ENCODE measurements around the gene LYRM2. TPM values are rescaled to one million over a fixed set of nuclear protein-coding genes. Genes with fewer than 3 reads are reported as not detected.
"Not testable (repeated sequence)": the region's sequence is repeated elsewhere in the genome, so short reads cannot be mapped to it uniquely, and the experiment has no call there.

Gene LYRM2
- total and polyA plus RNA-seq, 9 of the 15 experiments (the other 6 are each of a cell fraction or from before 2014, with no cell fraction given) = 13.9 to 115 (median 42.9) TPM

DNA sequence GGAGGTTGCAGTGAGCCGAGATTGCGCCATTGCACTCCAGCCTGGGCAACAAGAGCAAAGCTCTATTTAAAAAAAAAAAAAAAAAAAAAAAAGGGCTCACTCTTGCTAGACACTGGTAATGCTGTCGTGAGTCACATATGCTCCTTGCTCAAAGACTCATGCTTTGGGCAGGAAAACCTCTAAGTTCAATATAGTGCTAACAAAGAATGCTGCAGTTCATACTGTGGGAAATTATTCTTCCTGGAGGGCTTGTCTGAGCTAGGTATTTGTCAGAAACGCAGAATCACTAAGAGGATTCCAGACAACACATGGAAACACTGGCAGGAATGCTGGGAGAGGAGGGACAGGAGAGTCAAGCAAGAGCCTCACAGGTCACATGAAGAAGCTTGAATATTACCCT is 2.3 kb upstream of the LYRM2 start (continued):
- TF ChIP-seq, protein P1, sequence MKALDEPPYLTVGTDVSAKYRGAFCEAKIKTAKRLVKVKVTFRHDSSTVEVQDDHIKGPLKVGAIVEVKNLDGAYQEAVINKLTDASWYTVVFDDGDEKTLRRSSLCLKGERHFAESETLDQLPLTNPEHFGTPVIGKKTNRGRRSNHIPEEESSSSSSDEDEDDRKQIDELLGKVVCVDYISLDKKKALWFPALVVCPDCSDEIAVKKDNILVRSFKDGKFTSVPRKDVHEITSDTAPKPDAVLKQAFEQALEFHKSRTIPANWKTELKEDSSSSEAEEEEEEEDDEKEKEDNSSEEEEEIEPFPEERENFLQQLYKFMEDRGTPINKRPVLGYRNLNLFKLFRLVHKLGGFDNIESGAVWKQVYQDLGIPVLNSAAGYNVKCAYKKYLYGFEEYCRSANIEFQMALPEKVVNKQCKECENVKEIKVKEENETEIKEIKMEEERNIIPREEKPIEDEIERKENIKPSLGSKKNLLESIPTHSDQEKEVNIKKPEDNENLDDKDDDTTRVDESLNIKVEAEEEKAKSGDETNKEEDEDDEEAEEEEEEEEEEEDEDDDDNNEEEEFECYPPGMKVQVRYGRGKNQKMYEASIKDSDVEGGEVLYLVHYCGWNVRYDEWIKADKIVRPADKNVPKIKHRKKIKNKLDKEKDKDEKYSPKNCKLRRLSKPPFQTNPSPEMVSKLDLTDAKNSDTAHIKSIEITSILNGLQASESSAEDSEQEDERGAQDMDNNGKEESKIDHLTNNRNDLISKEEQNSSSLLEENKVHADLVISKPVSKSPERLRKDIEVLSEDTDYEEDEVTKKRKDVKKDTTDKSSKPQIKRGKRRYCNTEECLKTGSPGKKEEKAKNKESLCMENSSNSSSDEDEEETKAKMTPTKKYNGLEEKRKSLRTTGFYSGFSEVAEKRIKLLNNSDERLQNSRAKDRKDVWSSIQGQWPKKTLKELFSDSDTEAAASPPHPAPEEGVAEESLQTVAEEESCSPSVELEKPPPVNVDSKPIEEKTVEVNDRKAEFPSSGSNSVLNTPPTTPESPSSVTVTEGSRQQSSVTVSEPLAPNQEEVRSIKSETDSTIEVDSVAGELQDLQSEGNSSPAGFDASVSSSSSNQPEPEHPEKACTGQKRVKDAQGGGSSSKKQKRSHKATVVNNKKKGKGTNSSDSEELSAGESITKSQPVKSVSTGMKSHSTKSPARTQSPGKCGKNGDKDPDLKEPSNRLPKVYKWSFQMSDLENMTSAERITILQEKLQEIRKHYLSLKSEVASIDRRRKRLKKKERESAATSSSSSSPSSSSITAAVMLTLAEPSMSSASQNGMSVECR (CRISPR knock-in tag; IDR thresholded peaks at IDR 0.05) = no peak

- H3K9me3 ChIP-seq (replicated peaks; ENCODE audit: control insufficient read depth, insufficient read depth, low read depth, low read length) = no peaks in the 10 kb centered on the region
- H3K9me1 ChIP-seq (ENCODE audit: control insufficient read depth, insufficient read depth, low read length) = no peaks in the 10 kb centered on the region
- in situ Hi-C loops (cut with MboI) = no loop called here
- ChIA-PET POLR2A (interaction anchor here (0.6 to 2.3 kb wide), 3 partner anchors 8 to 1180 kb away, joined by 3 to 15 read pairs (median 3); no protein-coding TSS in a partner anchor), CTCF (ENCODE audit: low intra/inter-chr PET ratio) (no interaction called here)
- no TSS peak for BruUV-seq (replicated peaks)
- no peak for FAIRE-seq
- intact Hi-C loops (cut with micrococcal nuclease) = no loop called here
- H3K36me3 ChIP-seq (ENCODE audit: control insufficient read depth, insufficient read depth, low read length) = peaks cover 29% of the 10 kb centered on the region
- ATAC-seq = peak; percentile 26
- H3K4me1 ChIP-seq (replicated peaks in 1 of 2; ENCODE audit: control insufficient read depth in 2 of 2, insufficient read depth in 2 of 2, low read length in 2 of 2) = peaks cover 0 to 4% of the 10 kb centered on the region in 2 experiments; a peak in 1 of 5 replicates
- H3K27me3 ChIP-seq (ENCODE audit: control insufficient read depth in 2 of 2, insufficient read depth in 2 of 2, low read length in 2 of 2) = no peaks in the 10 kb centered on the region
- peak overlapping the region; percentile 85 for H3K27ac ChIP-seq (ENCODE audit: extremely low read depth, low read depth, low read length)
- peak overlapping the region; percentile 87 for H3K4me2 ChIP-seq (ENCODE audit: insufficient read depth, low read length)
- TF ChIP-seq PHF8 (IDR thresholded peaks at IDR 0.05; ENCODE audit: borderline replicate concordance, low read length) = no peak
- peak in 1 of 3 experiments; percentile 25 for TF ChIP-seq YY1 (IDR thresholded peaks at IDR 0.05; ENCODE audit: borderline replicate concordance in 1 of 3, control insufficient read depth in 1 of 3, extremely low read depth in 1 of 3, insufficient read depth in 3 of 3, insufficient read length in 1 of 3, insufficient replicate concordance in 2 of 3, low read depth in 1 of 3, low read length in 2 of 3)
- H3K9ac ChIP-seq (ENCODE audit: insufficient read depth in 1 of 2, low read depth in 2 of 2, low read length in 2 of 2) = peak overlapping the region; percentile 72 to 91
- peaks cover 9% of the 10 kb centered on the region for H3K79me2 ChIP-seq (ENCODE audit: control insufficient read depth, insufficient read depth, low read length)
- 0% methylated on average over 7 of the region's 7 CpGs for WGBS (ENCODE audit: insufficient coverage, low coverage, missing lambda C conversion rate)
- DNase-seq (ENCODE audit: extremely low read depth in 1 of 4, low spot score in 3 of 4) = peak in 1 of 4 experiments; percentile 19
- no peaks in the 10 kb centered on the region for H4K20me1 ChIP-seq (replicated peaks; ENCODE audit: control insufficient read depth, insufficient read depth, low read length)
- H2AFZ ChIP-seq (ENCODE audit: low read depth, low read length) = peak overlapping the region; percentile 98
- H3K4me3 ChIP-seq = peak overlapping the region; percentile 70
Observed at GRCh38 chr6:89637960-89638319, 607 bp downstream of the LYRM2 start.

GRCh38 chr6:89636412-89636811 is 2.1 kb downstream of the LYRM2 start:
- in situ Hi-C loops (cut with MboI); H3K4me3 ChIP-seq; H4K20me1 ChIP-seq (replicated peaks; ENCODE audit: control insufficient read depth, insufficient read depth, low read length); H3K4me2 ChIP-seq (ENCODE audit: insufficient read depth, low read length); BruUV-seq (replicated peaks); H3K4me1 ChIP-seq (replicated peaks in 1 of 2; ENCODE audit: control insufficient read depth in 2 of 2, insufficient read depth in 2 of 2, low read length in 2 of 2); ATAC-seq; H3K27ac ChIP-seq (ENCODE audit: extremely low read depth, low read depth, low read length); DNase-seq (ENCODE audit: extremely low read depth in 1 of 4, low spot score in 3 of 4); H3K9ac ChIP-seq (ENCODE audit: insufficient read depth in 1 of 2, low read depth in 2 of 2, low read length in 2 of 2); H3K79me2 ChIP-seq (ENCODE audit: control insufficient read depth, insufficient read depth, low read length); H3K9me1 ChIP-seq (ENCODE audit: control insufficient read depth, insufficient read depth, low read length); H2AFZ ChIP-seq (ENCODE audit: low read depth, low read length); H3K27me3 ChIP-seq (ENCODE audit: control insufficient read depth in 2 of 2, insufficient read depth in 2 of 2, low read length in 2 of 2); FAIRE-seq; H3K9me3 ChIP-seq (replicated peaks; ENCODE audit: control insufficient read depth, insufficient read depth, low read depth, low read length); intact Hi-C loops (cut with micrococcal nuclease); CTCF ChIA-PET (ENCODE audit: low intra/inter-chr PET ratio); POLR2A ChIA-PET: not testable (repeated sequence)
- peaks cover 20% of the 10 kb centered on the region for H3K36me3 ChIP-seq (ENCODE audit: control insufficient read depth, insufficient read depth, low read length)
- 100% methylated on average over 2 of the region's 3 CpGs for WGBS (ENCODE audit: insufficient coverage, low coverage, missing lambda C conversion rate)

Data from K562 (cell line).